HepG2 (cell line): ENCODE data around the gene WASHC4. TPM values are rescaled to one million over a fixed set of nuclear protein-coding genes. Genes with fewer than 3 reads are reported as not detected.

ENCODE experiments used
- ATAC-seq: fragments of 200-7000 bp; cut with Tn5 transposase; 3 replicates; pipeline ENCODE4 v1.9.1; 2020; ENCODE audit warnings: mild to moderate bottlenecking, moderate library complexity
- BruUV-seq: library from RNA; stranded (reverse); fragments of 400-500 nt; replicated peaks from 2 replicates; lab custom pipeline; 2021; lab: Mats Ljungman, UMichigan
- CTCF ChIA-PET: fragments of 300-600 bp; formaldehyde crosslinking; extraction: SDS; loops from one replicate; lab custom pipeline; 2021; ENCODE audit warnings: low total read pairs, inconsistent platforms, low intra/inter-chr PET ratio; lab: Yijun Ruan, JAX
- POLR2A ChIA-PET: fragments of 350-600 bp; sonication (Branson Sonifier 250); formaldehyde crosslinking; loops from one replicate; lab custom pipeline; 2020; ENCODE audit warnings: antibody characterized with exemption, inconsistent platforms; lab: Yijun Ruan, JAX
- DNase-seq: peaks from one replicate; pipeline ENCODE4 v3.0.0-alpha.2; 2015; ENCODE audit warnings: low spot score
- FAIRE-seq: peaks from 3 replicates; lab custom pipeline; 2011; peaks lifted over from hg19 to GRCh38; lab: Jason Lieb, UNC
- H2AFZ ChIP-seq: one replicate; pipeline ENCODE4 v1.6.1; 2011; ENCODE audit warnings: low read length, inconsistent platforms
- H3K27ac ChIP-seq: fragments of 300-600 bp; 3 replicates; pipeline ENCODE4 v1.8.0; 2011; ENCODE audit warnings: mixed run types, mild to moderate bottlenecking, mixed read lengths, low read length, inconsistent platforms; ENCODE audit not compliant: insufficient read depth; ENCODE audit errors: extremely low read length
- H3K27me3 ChIP-seq, 2 experiments: fragments of 200-600 bp in 1 of 2; 2 replicates in 1 of 2; 3 replicates in 1 of 2; pipeline versions ENCODE4 v1.6.0 to v1.8.0; 2011; ENCODE audit warnings: low read length in 2 of 2, mild to moderate bottlenecking in 2 of 2, moderate library complexity in 2 of 2, inconsistent platforms in 1 of 2; ENCODE audit not compliant: insufficient read depth in 2 of 2, control insufficient read depth in 1 of 2
- H3K36me3 ChIP-seq, 2 experiments: fragments of 200-600 bp in 1 of 2; replicated peaks in 1 of 2; 2 replicates in 1 of 2; 3 replicates in 1 of 2; pipeline versions ENCODE4 v1.5.1 to v1.8.0; 2011; ENCODE audit warnings: low read length in 2 of 2, inconsistent platforms in 1 of 2; ENCODE audit not compliant: insufficient read depth in 2 of 2, control insufficient read depth in 1 of 2
- H3K4me1 ChIP-seq: 2 replicates; pipeline ENCODE4 v1.5.1; 2012; ENCODE audit warnings: low read length, inconsistent platforms; ENCODE audit not compliant: insufficient read depth
- H3K4me2 ChIP-seq: 2 replicates; pipeline ENCODE4 v1.6.0; 2011; ENCODE audit warnings: low read depth, low read length, inconsistent platforms
- H3K4me3 ChIP-seq, 3 experiments: fragments of 200-600 bp in 1 of 3; sonication (generic), shearing (Covaris generic) in 1 of 3; replicated peaks in 1 of 3; 2 replicates each; pipeline ENCODE4 v1.5.1; 2011 to 2016; ENCODE audit warnings: low read length in 3 of 3, inconsistent platforms in 2 of 3, low read depth in 2 of 3, mild to moderate bottlenecking in 2 of 3, control low read depth in 1 of 3, mixed read lengths in 1 of 3; ENCODE audit not compliant: insufficient read depth in 1 of 3
- H3K79me2 ChIP-seq: one replicate; pipeline ENCODE4 v1.6.1; 2011; ENCODE audit warnings: low read length, inconsistent platforms; ENCODE audit not compliant: insufficient read depth
- H3K9ac ChIP-seq: 2 replicates; pipeline ENCODE4 v1.6.0; 2011; ENCODE audit warnings: mild to moderate bottlenecking, low read depth, low read length, inconsistent platforms; ENCODE audit not compliant: insufficient read depth
- H3K9me3 ChIP-seq: 2 replicates; pipeline ENCODE4 v1.5.1; 2012; ENCODE audit warnings: mild to moderate bottlenecking, low read length
- H4K20me1 ChIP-seq: 2 replicates; pipeline ENCODE4 v1.6.0; 2011; ENCODE audit warnings: inconsistent platforms, mild to moderate bottlenecking, low read length, moderate library complexity; ENCODE audit not compliant: insufficient read depth
- ATF5 ChIP-seq: sonication (generic); formaldehyde crosslinking; IDR thresholded peaks from 2 replicates; pipeline ENCODE4 v1.4.0; 2020; ENCODE audit warnings: mild to moderate bottlenecking, low read depth, missing genetic modification reagents
- CEBPZ ChIP-seq: IDR thresholded peaks from 2 replicates; pipeline ENCODE4 v1.6.1; 2012; ENCODE audit warnings: low read length, improper control_type of control experiment
- CREB1 ChIP-seq, 2 experiments: fragments of 450-650 bp in 1 of 2; IDR thresholded peaks; 2 replicates each; pipeline ENCODE4 v1.6.1; 2016 to 2017; ENCODE audit warnings: control low read depth in 1 of 2, mild to moderate bottlenecking in 1 of 2, missing compliant biosample characterization in 1 of 2, missing genetic modification characterization in 1 of 2
- HHEX ChIP-seq: IDR thresholded peaks from 2 replicates; pipeline ENCODE4 v1.6.1; 2016; ENCODE audit warnings: control low read depth
- IKZF5 ChIP-seq: IDR thresholded peaks from 2 replicates; pipeline ENCODE4 v1.6.1; 2018; ENCODE audit warnings: missing genetic modification reagents, mild to moderate bottlenecking, missing compliant biosample characterization
- IRF9 ChIP-seq: sonication (generic); formaldehyde crosslinking; IDR thresholded peaks from 2 replicates; pipeline ENCODE4 v1.8.0; 2022; ENCODE audit warnings: missing genetic modification reagents, mild to moderate bottlenecking, borderline replicate concordance
- KDM5B ChIP-seq: sonication (generic); formaldehyde crosslinking; IDR thresholded peaks from 2 replicates; pipeline ENCODE4 v1.4.0; 2020; ENCODE audit warnings: missing genetic modification reagents, mild to moderate bottlenecking, borderline replicate concordance
- KLF12 ChIP-seq: sonication (generic); formaldehyde crosslinking; IDR thresholded peaks from 2 replicates; pipeline ENCODE4 v1.4.0; 2020; ENCODE audit warnings: missing genetic modification reagents, borderline replicate concordance
- SIX4 ChIP-seq: sonication (generic); formaldehyde crosslinking; IDR thresholded peaks from 2 replicates; pipeline ENCODE4 v1.4.0; 2020; ENCODE audit warnings: missing genetic modification reagents
- SKIL ChIP-seq: sonication (generic); formaldehyde crosslinking; IDR thresholded peaks from 2 replicates; pipeline ENCODE4 v1.8.0; 2022; ENCODE audit warnings: missing genetic modification reagents, mild to moderate bottlenecking, moderate library complexity, borderline replicate concordance
- ZNF670 ChIP-seq: sonication (generic); formaldehyde crosslinking; IDR thresholded peaks from 2 replicates; pipeline ENCODE4 v1.8.0; 2022; ENCODE audit warnings: mild to moderate bottlenecking, missing genetic modification reagents, borderline replicate concordance
- ZNF7 ChIP-seq: IDR thresholded peaks from 2 replicates; pipeline ENCODE4 v1.6.1; 2016; ENCODE audit warnings: missing biosample characterization, missing genetic modification reagents
- ZNF782 ChIP-seq: sonication (generic); formaldehyde crosslinking; IDR thresholded peaks from 2 replicates; pipeline ENCODE4 v1.4.0; 2020; ENCODE audit warnings: missing genetic modification reagents, mild to moderate bottlenecking, borderline replicate concordance
- WGBS: methylation state at CpG from one replicate; pipeline ENCODE4 v1.1.6; 2017; ENCODE audit warnings: low lambda C conversion rate; 5-methylcytosine and 5-hydroxymethylcytosine counted together
- in situ Hi-C: cut with HindIII; loops from 2 replicates; pipeline ENCODE4 v1.10.0; 2017; ENCODE audit warnings: low pct_unique_long_range_greater_than_20kb; ENCODE audit not compliant: extremely low pct_ligation_motif_present
- intact Hi-C: fragments of 100-400 bp; cut with micrococcal nuclease; formaldehyde crosslinking; loops from one replicate; pipeline ENCODE4 v1.10.0; 2022; ENCODE audit not compliant: unreplicated experiment
- polyA plus RNA-seq, 8 experiments: library from polyadenylated mRNA; depleted of rRNA in 3 of 8; stranded (reverse) in 7 of 8; unstranded in 1 of 8; fragments of >200 nt; fragmentation: Illumina TruSeq in 4 of 8; extraction: Trizol in 4 of 8; gene quantifications; 2 replicates each; pipeline versions ENCODE4 v1.2.1 to v1.2.3, GENCODE V29; 2011 to 2016; ENCODE audit warnings: low read depth in 4 of 8, missing spikeins in 1 of 8, mixed read lengths in 1 of 8; ENCODE audit not compliant: insufficient read depth in 1 of 8
- total RNA-seq, 5 experiments: library from RNA; depleted of rRNA; stranded (reverse); fragments of >200 nt; fragmentation: Illumina TruSeq; extraction: Trizol; gene quantifications; 2 replicates each; pipeline ENCODE4 v1.2.3, GENCODE V29; 2016; ENCODE audit warnings: low read depth in 1 of 5

WASHC4 gene
- total and polyA plus RNA-seq, 2 of the 13 experiments (the other 11 are each of a cell fraction or from before 2014, with no cell fraction given), result 21.0 to 36.3 TPM

- Histone ChIP-seq H3K36me3 (peaks cover 2 to 50% of the 10 kb centered on the region in 2 experiments; a peak in 4 of 5 replicates), H3K4me2 (no peak overlapping the region), H3K4me3 (no peak overlapping the region), H3K9ac (no peak overlapping the region), H4K20me1 (no peaks in the 10 kb centered on the region), H2AFZ (no peak overlapping the region), H3K79me2 (no peaks in the 10 kb centered on the region), H3K27ac (no peak overlapping the region), H3K4me1 (no peaks in the 10 kb centered on the region), H3K27me3 (no peaks in the 10 kb centered on the region), H3K9me3 (no peaks in the 10 kb centered on the region)
- intact Hi-C loops, result no loop called here
- TF ChIP-seq CEBPZ (no peak), ATF5 (no peak), ZNF670 (CRISPR knock-in tag) (no peak), SKIL (CRISPR knock-in tag) (no peak), CREB1 (IDR thresholded peaks at IDR 0.05) (no peak), CREB1 (CRISPR knock-in tag; IDR thresholded peaks at IDR 0.05) (no peak), HHEX (CRISPR knock-in tag) (no peak), SIX4 (CRISPR knock-in tag) (no peak), ZNF7 (CRISPR knock-in tag) (no peak), IKZF5 (CRISPR knock-in tag) (no peak), IRF9 (CRISPR knock-in tag) (no peak), KLF12 (no peak), KDM5B (CRISPR knock-in tag) (no peak), ZNF782 (CRISPR knock-in tag) (no peak)
- ATAC-seq (no peak), FAIRE-seq (no peak), DNase-seq (no peak)
- in situ Hi-C loops, result no loop called here
- BruUV-seq, result no TSS peak
- CTCF ChIA-PET, result no interaction called here
- POLR2A ChIA-PET, result no interaction called here
- 92% methylated on average over 3 of the region's 3 CpGs for WGBS
These were observed 34.7 kb downstream of the WASHC4 start for GRCh38 chr12:105142259-105142658.
